Panc1 (cell line): ENCODE measurements around the gene SMG6. TPM values are rescaled to one million over a fixed set of nuclear protein-coding genes. Genes with fewer than 3 reads are reported as not detected.

ENCODE experiments used
- ATAC-seq: fragments of 200-7000 bp; cut with Tn5 transposase; 2 replicates; pipeline ENCODE4 v1.9.1; 2020; ENCODE audit warnings: mild to moderate bottlenecking, moderate library complexity
- BruUV-seq: library from RNA; stranded (reverse); fragments of 400-500 nt; replicated peaks from 2 replicates; lab custom pipeline; 2021; lab: Mats Ljungman, UMichigan
- CTCF ChIA-PET: fragments of 300-600 bp; sonication (Branson Sonifier 250); formaldehyde crosslinking; loops from one replicate; lab custom pipeline; 2022; ENCODE audit warnings: antibody characterized with exemption; lab: Charles Lee
- POLR2A ChIA-PET: fragments of 300-600 bp; sonication (Branson Sonifier 250); formaldehyde crosslinking; loops from one replicate; lab custom pipeline; 2022; ENCODE audit warnings: antibody characterized with exemption; lab: Charles Lee
- DNase-seq: peaks from one replicate; pipeline ENCODE4 v3.0.0-alpha.2; 2010; ENCODE audit warnings: low read depth, low spot score
- H3K27ac ChIP-seq: 2 replicates; pipeline ENCODE4 v1.5.1; 2011; ENCODE audit warnings: mild to moderate bottlenecking, low read length, inconsistent platforms
- H3K27me3 ChIP-seq: fragments of 200-500 bp; sonication (Bioruptor generic); 2 replicates; pipeline ENCODE4 v1.6.0; 2014; ENCODE audit warnings: low read length, inconsistent platforms; ENCODE audit not compliant: control insufficient read depth, insufficient read depth
- H3K36me3 ChIP-seq: fragments of 200-500 bp; sonication (Bioruptor generic); 2 replicates; pipeline ENCODE4 v1.5.1; 2014; ENCODE audit warnings: inconsistent platforms, mild to moderate bottlenecking, low read length, moderate library complexity; ENCODE audit not compliant: control insufficient read depth, insufficient read depth
- H3K4me1 ChIP-seq: 2 replicates; pipeline ENCODE4 v1.5.1; 2011; ENCODE audit warnings: inconsistent platforms, mild to moderate bottlenecking, low read length, moderate library complexity; ENCODE audit not compliant: control insufficient read depth, insufficient read depth
- H3K4me3 ChIP-seq, 2 experiments: 2 replicates each; pipeline ENCODE4 v1.5.1; 2011 to 2012; ENCODE audit warnings: low read depth in 2 of 2, low read length in 2 of 2, mild to moderate bottlenecking in 2 of 2, inconsistent platforms in 1 of 2, moderate library complexity in 1 of 2
- H3K9me3 ChIP-seq: fragments of 200-500 bp; sonication (Bioruptor generic); 2 replicates; pipeline ENCODE4 v1.5.1; 2014; ENCODE audit warnings: low read depth, mild to moderate bottlenecking, inconsistent platforms, low read length, moderate library complexity; ENCODE audit not compliant: control insufficient read depth, insufficient read depth
- CTCF ChIP-seq: fragments of 450-650 bp; IDR thresholded peaks from 2 replicates; pipeline ENCODE4 v1.5.1; 2017; ENCODE audit warnings: mild to moderate bottlenecking
- POLR2AphosphoS5 ChIP-seq: IDR thresholded peaks from 2 replicates; pipeline ENCODE4 v1.6.1; 2012; ENCODE audit warnings: mild to moderate bottlenecking, low read depth, low read length, moderate library complexity
- SIN3A ChIP-seq: IDR thresholded peaks from 2 replicates; pipeline ENCODE4 v1.6.1; 2012; ENCODE audit warnings: low read depth, mild to moderate bottlenecking, low read length, moderate library complexity, borderline replicate concordance; ENCODE audit not compliant: insufficient read depth
- TCF7L2 ChIP-seq: IDR thresholded peaks from 2 replicates; pipeline ENCODE4 v1.6.1; 2011; ENCODE audit warnings: mild to moderate bottlenecking, low read depth, low read length, inconsistent platforms
- in situ Hi-C: cut with HindIII; loops from 2 replicates; pipeline ENCODE4 v1.10.0; 2016; ENCODE audit warnings: low sequenced_read_pairs, low pct_unique_long_range_greater_than_20kb
- intact Hi-C: fragments of 100-400 bp; cut with micrococcal nuclease; formaldehyde crosslinking; loops from one replicate; pipeline ENCODE4 v1.10.0; 2022; ENCODE audit not compliant: unreplicated experiment
- total RNA-seq: library from RNA; stranded (reverse); gene quantifications from one replicate; pipeline ENCODE4 v1.2.1, GENCODE V29; 2021; ENCODE audit not compliant: unreplicated experiment
- TF ChIP-seq, protein P1 (sequence below), 2 experiments: IDR thresholded peaks; 2 replicates each; pipeline ENCODE4 v1.6.1; 2011 to 2012; ENCODE audit warnings: low read depth in 2 of 2, control low read depth in 1 of 2, low read length in 1 of 2, mild to moderate bottlenecking in 1 of 2, moderate library complexity in 1 of 2; ENCODE audit not compliant: insufficient read depth in 1 of 2

Gene SMG6
- total RNA-seq, 1 experiment from 2014 or later = 17.8 TPM

- in situ Hi-C loops (no loop called here), intact Hi-C loops (no loop called here)
- no peak for DNase-seq
- ATAC-seq = no peak
- TF ChIP-seq TCF7L2 (no peak), POLR2AphosphoS5 (no peak), SIN3A (no peak), CTCF (no peak)
- TF ChIP-seq, protein P1, sequence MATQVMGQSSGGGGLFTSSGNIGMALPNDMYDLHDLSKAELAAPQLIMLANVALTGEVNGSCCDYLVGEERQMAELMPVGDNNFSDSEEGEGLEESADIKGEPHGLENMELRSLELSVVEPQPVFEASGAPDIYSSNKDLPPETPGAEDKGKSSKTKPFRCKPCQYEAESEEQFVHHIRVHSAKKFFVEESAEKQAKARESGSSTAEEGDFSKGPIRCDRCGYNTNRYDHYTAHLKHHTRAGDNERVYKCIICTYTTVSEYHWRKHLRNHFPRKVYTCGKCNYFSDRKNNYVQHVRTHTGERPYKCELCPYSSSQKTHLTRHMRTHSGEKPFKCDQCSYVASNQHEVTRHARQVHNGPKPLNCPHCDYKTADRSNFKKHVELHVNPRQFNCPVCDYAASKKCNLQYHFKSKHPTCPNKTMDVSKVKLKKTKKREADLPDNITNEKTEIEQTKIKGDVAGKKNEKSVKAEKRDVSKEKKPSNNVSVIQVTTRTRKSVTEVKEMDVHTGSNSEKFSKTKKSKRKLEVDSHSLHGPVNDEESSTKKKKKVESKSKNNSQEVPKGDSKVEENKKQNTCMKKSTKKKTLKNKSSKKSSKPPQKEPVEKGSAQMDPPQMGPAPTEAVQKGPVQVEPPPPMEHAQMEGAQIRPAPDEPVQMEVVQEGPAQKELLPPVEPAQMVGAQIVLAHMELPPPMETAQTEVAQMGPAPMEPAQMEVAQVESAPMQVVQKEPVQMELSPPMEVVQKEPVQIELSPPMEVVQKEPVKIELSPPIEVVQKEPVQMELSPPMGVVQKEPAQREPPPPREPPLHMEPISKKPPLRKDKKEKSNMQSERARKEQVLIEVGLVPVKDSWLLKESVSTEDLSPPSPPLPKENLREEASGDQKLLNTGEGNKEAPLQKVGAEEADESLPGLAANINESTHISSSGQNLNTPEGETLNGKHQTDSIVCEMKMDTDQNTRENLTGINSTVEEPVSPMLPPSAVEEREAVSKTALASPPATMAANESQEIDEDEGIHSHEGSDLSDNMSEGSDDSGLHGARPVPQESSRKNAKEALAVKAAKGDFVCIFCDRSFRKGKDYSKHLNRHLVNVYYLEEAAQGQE (IDR thresholded peaks at IDR 0.05; ENCODE audit: insufficient read depth in 1 of 2, low read depth in 2 of 2, low read length in 1 of 2) = no peak
- Histone ChIP-seq H3K27ac (no peak overlapping the region), H3K27me3 (no peaks in the 10 kb centered on the region), H3K4me3 (no peak overlapping the region), H3K9me3 (no peaks in the 10 kb centered on the region), H3K36me3 (no peaks in the 10 kb centered on the region), H3K4me1 (no peaks in the 10 kb centered on the region)
- POLR2A ChIA-PET = no interaction called here
- CTCF ChIA-PET = no interaction called here
- BruUV-seq = no TSS peak
Observed at GRCh38 chr17:2106308-2106955, 197.2 kb downstream of the SMG6 start.

DNA sequence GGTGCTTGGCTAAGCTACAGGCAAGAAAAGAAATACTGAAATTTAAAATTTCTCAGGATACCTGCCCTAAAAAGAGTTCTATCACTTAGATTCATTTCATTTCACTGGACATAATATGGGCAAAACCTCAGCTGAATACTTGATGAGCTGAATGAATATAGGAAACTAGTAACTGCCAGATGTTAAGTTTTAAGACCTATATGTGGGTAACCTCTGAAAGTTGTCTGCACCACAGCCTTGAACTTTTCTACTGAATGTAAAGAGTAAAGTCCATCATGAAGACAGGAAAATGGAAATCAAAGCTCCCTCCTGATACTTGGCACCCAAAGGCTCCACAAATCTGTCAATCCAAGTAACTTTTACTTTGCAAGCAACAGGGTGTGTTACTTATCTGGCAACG lies 197.9 kb downstream of the SMG6 start:
- POLR2A ChIA-PET = no interaction called here
- in situ Hi-C loops (no loop called here), intact Hi-C loops (no loop called here)
- Histone ChIP-seq H3K4me1 (no peaks in the 10 kb centered on the region), H3K27ac (no peak overlapping the region), H3K9me3 (no peaks in the 10 kb centered on the region), H3K36me3 (no peaks in the 10 kb centered on the region), H3K27me3 (no peaks in the 10 kb centered on the region), H3K4me3 (no peak overlapping the region)
- BruUV-seq = no TSS peak
- CTCF ChIA-PET = no interaction called here
- TF ChIP-seq SIN3A (no peak), POLR2AphosphoS5 (no peak)
- TF ChIP-seq, protein P1 (IDR thresholded peaks at IDR 0.05; ENCODE audit: insufficient read depth in 1 of 2, low read depth in 2 of 2, low read length in 1 of 2) = no peak
- ATAC-seq (no peak), DNase-seq (no peak)
